Loucy (cell line): Measurements from ENCODE around the gene OR9A2.

Experiments
- EZH2phosphoT487 ChIP-seq: fragments of 200-600 bp; IDR thresholded peaks from 2 replicates; pipeline ENCODE4 v1.6.1; 2018; ENCODE audit warnings: antibody characterized with exemption, mild to moderate bottlenecking, moderate library complexity, borderline replicate concordance
- TF ChIP-seq, protein P1 (sequence below): fragments of 200-600 bp; sonication (generic); conservative IDR thresholded peaks from 2 replicates; pipeline ENCODE4 v1.5.1; 2014; ENCODE audit warnings: mild to moderate bottlenecking, antibody characterized with exemption, low read length

GRCh38 chr7:143003393-143004051, 23.4 kb downstream of the OR9A2 start:
- TF ChIP-seq, protein P1, sequence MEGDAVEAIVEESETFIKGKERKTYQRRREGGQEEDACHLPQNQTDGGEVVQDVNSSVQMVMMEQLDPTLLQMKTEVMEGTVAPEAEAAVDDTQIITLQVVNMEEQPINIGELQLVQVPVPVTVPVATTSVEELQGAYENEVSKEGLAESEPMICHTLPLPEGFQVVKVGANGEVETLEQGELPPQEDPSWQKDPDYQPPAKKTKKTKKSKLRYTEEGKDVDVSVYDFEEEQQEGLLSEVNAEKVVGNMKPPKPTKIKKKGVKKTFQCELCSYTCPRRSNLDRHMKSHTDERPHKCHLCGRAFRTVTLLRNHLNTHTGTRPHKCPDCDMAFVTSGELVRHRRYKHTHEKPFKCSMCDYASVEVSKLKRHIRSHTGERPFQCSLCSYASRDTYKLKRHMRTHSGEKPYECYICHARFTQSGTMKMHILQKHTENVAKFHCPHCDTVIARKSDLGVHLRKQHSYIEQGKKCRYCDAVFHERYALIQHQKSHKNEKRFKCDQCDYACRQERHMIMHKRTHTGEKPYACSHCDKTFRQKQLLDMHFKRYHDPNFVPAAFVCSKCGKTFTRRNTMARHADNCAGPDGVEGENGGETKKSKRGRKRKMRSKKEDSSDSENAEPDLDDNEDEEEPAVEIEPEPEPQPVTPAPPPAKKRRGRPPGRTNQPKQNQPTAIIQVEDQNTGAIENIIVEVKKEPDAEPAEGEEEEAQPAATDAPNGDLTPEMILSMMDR, result peak; percentile 93
- no peak for TF ChIP-seq EZH2phosphoT487
